ENCODE results near the gene MRGPRX4.
"Not testable (repeated sequence)": the region's sequence is repeated elsewhere in the genome, so short reads cannot be mapped to it uniquely, and the experiment has no call there.

The MRGPRX4 gene
- long read RNA-seq = 0 reads

DNA sequence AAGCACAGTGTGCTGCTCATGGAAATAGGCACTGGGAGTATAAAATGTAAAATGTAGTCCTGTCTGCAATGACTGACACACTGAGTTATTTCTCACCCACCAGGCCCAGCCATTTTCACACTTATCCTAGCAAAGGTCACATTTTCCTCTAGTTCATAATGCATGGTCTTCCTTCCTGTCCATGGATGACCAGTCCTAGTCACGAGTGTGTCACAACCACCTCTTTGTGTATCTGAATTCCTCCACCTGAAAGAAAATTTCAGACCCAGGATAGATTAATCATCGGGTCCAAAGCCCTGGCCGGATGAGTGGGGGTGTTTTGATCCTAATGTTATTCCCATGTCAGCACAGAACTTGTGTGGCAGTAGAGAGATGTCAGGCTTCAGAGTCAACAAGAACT, at the start of gene MRGPRX4:
Gene MRGPRX4, plus strand, starts transcription at position 172 of the 400 bp plus-strand sequence. CDS start 420 bp downstream, outside the sequence.
- Histone ChIP-seq H3K27ac (replicated peaks) (no peak within 1 kb of the TSS), H3K27me3 (ENCODE audit: insufficient read depth, poor library complexity, severe bottlenecking) (peaks cover under 1% of the 10 kb centered on the region), H3K4me3 (replicated peaks; ENCODE audit: insufficient read depth, low read length) (no peak within 1 kb of the TSS)
- DNase-seq (ENCODE audit: low read depth in 1 of 2, low spot score in 1 of 2) = no peak
- TF ChIP-seq REST (IDR thresholded peaks at IDR 0.05; ENCODE audit: insufficient replicate concordance, low read depth) (no peak), CTCF (IDR thresholded peaks at IDR 0.05; ENCODE audit: insufficient read depth, low read length) (no peak), POLR2AphosphoS5 (IDR thresholded peaks at IDR 0.05; ENCODE audit: low read depth) (no peak), SPI1 (IDR thresholded peaks at IDR 0.05; ENCODE audit: borderline replicate concordance, low read depth) (no peak), GABPA (IDR thresholded peaks at IDR 0.05; ENCODE audit: low read depth) (no peak)

GRCh38 chr11:18131115-18131514, 41.5 kb upstream of the MRGPRX4 start:
- DNase-seq (ENCODE audit: low read depth in 1 of 2, low spot score in 1 of 2); H3K27me3 ChIP-seq (ENCODE audit: insufficient read depth, poor library complexity, severe bottlenecking); H3K4me3 ChIP-seq (replicated peaks; ENCODE audit: insufficient read depth, low read length); H3K27ac ChIP-seq (replicated peaks): not testable (repeated sequence)

GRCh38 chr11:18132341-18132740, 40.3 kb upstream of the MRGPRX4 start, which contains the start of gene MRGPRX3:
TSS of gene MRGPRX3 (plus strand) at chr11:18132571. CDS start at chr11:18137203, 4,632 bp downstream.
- no peak within 1 kb of the TSS for H3K27ac ChIP-seq (replicated peaks)
- DNase-seq (ENCODE audit: low read depth in 1 of 2, low spot score in 1 of 2) = no peak
- peaks cover 4% of the 10 kb centered on the region for H3K27me3 ChIP-seq (ENCODE audit: insufficient read depth, poor library complexity, severe bottlenecking)

GRCh38 chr11:18135308-18135707, 37.3 kb upstream of the MRGPRX4 start:
- TF ChIP-seq REST (IDR thresholded peaks at IDR 0.05; ENCODE audit: insufficient replicate concordance, low read depth) (no peak), GABPA (IDR thresholded peaks at IDR 0.05; ENCODE audit: low read depth) (no peak), SPI1 (IDR thresholded peaks at IDR 0.05; ENCODE audit: borderline replicate concordance, low read depth) (no peak), CTCF (IDR thresholded peaks at IDR 0.05; ENCODE audit: insufficient read depth, low read length) (no peak), POLR2AphosphoS5 (IDR thresholded peaks at IDR 0.05; ENCODE audit: low read depth) (no peak)
- no peak overlapping the region for H3K4me3 ChIP-seq (replicated peaks; ENCODE audit: insufficient read depth, low read length)
- no peak for DNase-seq (ENCODE audit: low read depth in 1 of 2, low spot score in 1 of 2)
- no peak overlapping the region for H3K27ac ChIP-seq (replicated peaks)
- H3K27me3 ChIP-seq (ENCODE audit: insufficient read depth, poor library complexity, severe bottlenecking) = peaks cover 7% of the 10 kb centered on the region

More at GRCh38 chr11:18132341-18132740, 40.3 kb upstream of the MRGPRX4 start, which contains the start of gene MRGPRX3:
- H3K4me3 ChIP-seq (replicated peaks; ENCODE audit: insufficient read depth, low read length) = no peak within 1 kb of the TSS
- no peak for TF ChIP-seq REST (IDR thresholded peaks at IDR 0.05; ENCODE audit: insufficient replicate concordance, low read depth)
